HG02678 (cell line): ENCODE data around the gene NETO1.

ENCODE experiments used
- ATAC-seq: cut with Tn5 transposase; IDR thresholded peaks from one replicate; pipeline ENCODE4 v1.9.1; 2021; ENCODE audit warnings: mild to moderate bottlenecking, moderate library complexity; ENCODE audit not compliant: unreplicated experiment

Gene NETO1

GRCh38 chr18:72742002-72742401 is 125.8 kb downstream of the NETO1 start:
- no peak for ATAC-seq

DNA sequence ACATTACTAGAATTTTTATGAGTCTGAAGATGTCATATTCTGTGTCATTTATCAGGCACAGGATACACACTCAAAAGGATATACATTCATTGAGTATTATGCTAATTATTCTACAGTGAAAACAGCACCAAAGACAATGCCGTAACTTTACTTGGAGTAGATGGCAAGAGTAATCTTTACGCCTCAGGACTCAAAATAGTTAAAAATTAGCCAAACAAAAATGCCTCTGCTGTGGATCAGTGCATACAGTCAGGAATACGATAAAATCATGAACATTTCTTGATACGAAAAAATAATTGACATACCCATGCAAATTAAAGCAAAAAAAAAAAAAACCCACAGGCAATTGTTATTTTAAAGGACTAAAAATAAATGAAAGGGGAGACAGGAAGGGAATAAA is 129.7 kb downstream of the NETO1 start:
- no peak for ATAC-seq

GRCh38 chr18:72727776-72728175 is 140.0 kb downstream of the NETO1 start:
- no peak for ATAC-seq

- ATAC-seq = no peak
Measured at GRCh38 chr18:72727038-72727655, 140.6 kb downstream of the NETO1 start.

DNA sequence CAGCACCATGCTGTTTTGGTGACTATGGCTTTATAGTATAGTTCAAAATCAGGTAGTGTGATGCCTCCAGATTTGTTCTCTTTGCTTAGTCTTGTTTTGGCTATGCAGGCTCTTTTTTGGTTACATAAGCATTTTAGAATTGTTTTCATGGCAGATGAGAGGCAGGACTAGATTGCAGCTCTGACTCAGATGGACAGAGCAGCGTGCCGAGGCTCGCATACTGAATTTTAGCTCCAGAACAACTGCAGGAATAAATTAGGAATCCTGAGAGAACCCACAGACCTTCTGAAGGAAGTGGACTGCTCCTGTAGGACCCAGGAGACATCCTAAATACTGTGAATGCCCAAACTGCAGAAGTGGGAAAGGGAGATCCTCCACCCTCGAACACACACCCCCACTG is 141.6 kb downstream of the NETO1 start:
- ATAC-seq = no peak

GRCh38 chr18:72721330-72721729 is 146.5 kb downstream of the NETO1 start:
- no peak for ATAC-seq

DNA sequence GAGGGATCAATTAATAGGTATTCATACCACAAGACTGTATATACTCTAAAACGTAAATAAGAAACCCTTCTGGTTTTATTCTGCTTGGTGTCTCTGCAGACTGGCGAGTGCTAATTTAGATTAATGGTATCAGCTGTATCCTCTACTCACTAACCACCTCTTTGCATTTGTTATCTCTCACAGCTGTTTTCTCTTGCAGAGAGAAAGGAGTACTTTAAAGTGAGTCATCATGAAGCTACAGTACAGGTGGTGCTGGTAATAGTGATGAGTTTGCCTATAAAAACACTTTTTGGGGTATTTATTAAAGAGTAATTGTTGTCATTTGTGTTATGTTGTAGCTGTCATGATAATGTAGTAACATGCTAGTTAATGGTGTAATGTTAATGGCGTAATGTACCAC is 147.7 kb downstream of the NETO1 start:
- ATAC-seq = no peak

- no peak for ATAC-seq
Measured at GRCh38 chr18:72704202-72704601, 163.6 kb downstream of the NETO1 start.

DNA sequence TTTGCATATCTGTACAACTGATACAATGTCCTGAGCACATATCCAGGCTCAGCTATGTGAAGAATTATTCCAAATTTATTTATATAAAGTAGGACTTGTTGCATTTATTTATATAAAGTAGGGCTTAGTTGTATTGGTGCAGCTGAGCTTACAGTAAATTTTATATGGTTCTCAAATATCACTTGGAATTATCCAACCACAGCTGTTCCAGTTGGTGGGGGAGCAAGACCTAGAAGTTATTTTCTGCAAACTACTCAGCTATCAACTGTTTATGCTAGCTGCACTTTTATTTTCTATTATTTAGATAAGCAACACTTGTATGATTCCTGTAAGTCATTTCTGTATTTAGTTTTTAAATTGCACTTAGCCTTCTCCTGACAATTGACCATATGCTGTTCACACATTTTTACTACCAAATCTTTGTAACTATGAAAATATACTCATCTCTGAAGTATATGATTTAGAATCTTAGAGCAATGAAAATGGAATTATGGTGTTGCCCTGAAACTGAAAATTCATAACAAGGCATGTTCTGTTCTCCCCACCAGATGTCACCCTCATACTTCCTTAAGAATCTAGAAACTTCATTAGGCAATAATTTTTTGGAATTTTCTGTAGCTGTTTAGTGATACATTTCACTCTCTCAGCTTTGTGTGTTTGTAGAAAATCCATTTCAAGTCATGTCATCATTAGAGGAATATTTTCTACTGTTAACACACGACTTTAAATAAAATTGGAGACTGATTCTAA is 166.7 kb downstream of the NETO1 start:
- ATAC-seq = no peak

GRCh38 chr18:72697706-72698105 is 170.1 kb downstream of the NETO1 start:
- no peak for ATAC-seq

DNA sequence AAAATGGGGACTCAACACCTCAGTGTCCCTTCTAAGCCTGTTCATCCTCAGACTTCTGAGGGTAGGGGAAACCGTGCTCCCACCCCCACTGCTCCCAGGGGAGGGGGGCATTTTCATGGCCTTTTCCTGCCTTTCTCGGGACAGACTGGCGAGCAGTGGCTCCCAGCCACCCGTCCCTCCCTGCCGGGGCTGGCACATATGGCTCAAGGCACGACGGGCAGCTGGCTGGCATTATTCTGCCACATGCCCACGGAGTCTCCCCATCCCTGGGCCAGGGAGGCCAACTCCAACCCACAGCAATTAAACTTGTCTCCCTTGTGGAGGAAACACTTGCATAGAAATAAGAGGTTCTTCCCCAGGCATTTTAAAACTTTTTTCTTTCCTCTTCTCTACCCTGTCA is 175.2 kb downstream of the NETO1 start:
- ATAC-seq = no peak
